ENCODE results near the gene EFCAB6.

EFCAB6 gene

GRCh38 chr22:43569111-43569510, 243.0 kb downstream of the EFCAB6 start:
- no peak for DNase-seq

GRCh38 chr22:43567691-43568324, 244.3 kb downstream of the EFCAB6 start:
- DNase-seq: no peak

DNA sequence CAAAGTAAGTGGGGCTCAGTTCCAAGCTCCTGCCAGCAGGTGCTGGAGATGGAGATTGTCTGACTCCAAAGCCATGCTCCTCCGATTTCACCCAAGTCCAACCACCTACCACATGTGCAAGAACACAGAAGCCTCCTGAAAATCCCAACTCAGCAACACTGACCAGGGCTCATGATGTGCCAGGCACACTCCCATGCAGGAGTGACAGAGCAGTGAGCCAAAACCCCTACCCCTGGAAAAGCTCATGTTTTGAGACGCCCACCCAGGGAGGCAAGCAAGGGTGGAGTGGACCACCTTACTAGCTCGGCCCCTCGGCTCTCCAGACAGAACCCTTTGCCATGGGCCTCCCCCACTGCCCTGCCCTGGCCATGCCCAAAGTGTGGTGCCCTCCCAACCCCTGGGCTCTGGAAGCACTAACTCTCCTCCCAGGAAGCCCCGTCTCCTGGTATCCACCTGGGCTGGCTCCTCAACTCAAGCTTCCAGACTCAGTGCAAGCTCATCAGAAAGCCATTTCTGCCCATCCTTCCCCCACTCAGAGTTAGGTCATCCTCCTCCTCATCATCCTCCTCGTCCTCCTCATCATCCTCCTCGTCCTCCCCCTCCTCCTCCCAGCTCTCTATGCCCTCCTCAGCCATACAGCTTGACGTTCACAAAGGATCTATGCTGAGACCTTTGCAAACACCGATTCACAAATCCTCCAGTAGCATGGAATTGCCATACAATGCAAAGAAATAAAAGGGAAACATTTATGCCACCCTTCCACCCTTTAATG, 245.4 kb downstream of the EFCAB6 start:
- DNase-seq: no peak

- DNase-seq: no peak
Measured at GRCh38 chr22:43566021-43566420, 246.1 kb downstream of the EFCAB6 start.

GRCh38 chr22:43564859-43565258, 247.2 kb downstream of the EFCAB6 start:
- no peak for DNase-seq

DNA sequence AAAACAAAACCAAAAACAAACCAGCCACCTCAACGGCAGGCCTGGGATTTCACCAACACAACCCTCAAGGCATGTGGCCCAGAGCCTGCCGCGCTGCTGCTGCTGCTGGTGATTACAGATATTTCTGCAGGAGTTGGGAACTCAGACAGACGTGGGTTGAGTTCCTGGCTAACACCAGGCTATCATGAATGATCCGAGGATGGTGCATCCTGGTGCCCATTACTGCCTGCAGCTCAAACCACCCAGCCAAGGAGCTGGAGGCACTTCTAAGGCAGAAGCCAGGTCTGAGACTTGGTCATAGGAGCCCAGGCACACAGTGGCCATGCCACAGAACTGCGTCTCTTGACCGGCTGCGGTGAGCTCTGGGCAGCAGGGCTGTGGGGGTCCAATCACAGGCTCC, 248.5 kb downstream of the EFCAB6 start:
- no peak for DNase-seq

- no peak for DNase-seq
Measured at GRCh38 chr22:43562843-43563242, 249.3 kb downstream of the EFCAB6 start.

DNA sequence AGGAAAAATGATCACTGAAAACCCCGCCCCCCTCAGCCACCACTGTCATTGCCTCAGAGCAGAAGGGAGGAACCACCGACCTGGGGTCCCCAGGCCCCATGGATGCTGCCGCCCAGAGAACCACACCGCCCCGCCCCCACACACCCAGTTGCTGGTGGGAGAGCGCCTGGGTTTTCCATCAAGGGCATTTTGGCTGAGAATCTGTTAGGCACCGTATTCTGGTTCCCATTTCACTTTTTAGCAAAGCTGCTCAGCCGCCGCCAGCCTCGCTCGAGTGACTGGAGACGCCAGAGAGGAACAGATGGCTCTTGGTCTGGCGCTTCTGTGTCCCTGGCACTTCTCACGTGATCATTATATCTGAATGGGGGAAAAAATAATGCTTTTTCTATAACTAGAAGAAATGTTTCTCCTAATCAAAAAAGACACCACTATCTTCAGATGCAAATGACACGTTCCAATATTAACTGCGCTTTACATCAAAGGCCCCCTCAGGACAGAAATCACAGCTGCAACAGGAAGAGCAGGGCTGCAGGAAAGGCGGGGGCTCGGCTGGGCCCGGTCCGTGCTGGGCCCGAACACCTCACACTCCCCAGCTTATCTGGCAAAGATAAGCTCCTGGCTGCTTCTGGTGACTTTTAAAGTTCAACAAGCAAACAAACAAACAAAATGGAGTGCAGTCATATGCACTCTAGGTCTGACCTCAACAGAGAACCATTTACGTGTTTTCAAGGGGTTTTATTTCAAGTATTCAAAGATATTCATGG, 250.5 kb downstream of the EFCAB6 start:
- no peak for DNase-seq

GRCh38 chr22:43560651-43561050, 251.5 kb downstream of the EFCAB6 start:
- DNase-seq: no peak

GRCh38 chr22:43555561-43556515, 256.3 kb downstream of the EFCAB6 start:
- DNase-seq: no peak

DNA sequence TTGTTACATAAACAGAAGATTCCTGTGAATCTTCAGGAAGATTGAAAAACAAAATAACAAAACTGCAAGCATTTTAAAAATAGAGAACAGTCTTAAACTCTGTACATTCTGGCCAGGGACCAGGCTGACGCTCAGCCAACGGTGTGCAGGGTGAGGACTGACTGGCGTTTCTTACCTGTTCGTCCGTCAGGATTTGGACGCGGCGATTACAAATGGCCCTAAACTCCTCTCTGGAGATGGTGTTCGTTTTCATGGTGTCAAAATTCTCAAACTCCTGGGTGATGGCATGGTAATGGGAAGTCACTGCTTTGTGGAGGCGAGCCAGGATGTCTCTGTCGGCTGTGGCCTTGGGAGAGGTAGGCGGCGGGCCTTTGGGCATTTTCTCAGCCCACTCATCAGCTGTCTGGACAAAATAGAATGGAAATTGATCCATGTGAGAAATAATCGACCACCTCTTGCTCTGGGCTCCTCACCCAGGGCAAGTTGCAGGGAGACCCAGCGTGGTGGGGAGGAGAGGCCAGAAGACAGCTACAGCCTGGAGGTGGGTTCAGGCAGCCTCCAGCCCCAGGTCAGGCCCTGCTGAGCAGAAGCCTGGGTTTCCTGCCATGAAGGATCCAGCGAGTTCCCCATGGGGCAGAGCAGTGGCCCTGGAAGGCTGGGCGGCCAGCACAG, 257.3 kb downstream of the EFCAB6 start:
- DNase-seq: no peak

DNA sequence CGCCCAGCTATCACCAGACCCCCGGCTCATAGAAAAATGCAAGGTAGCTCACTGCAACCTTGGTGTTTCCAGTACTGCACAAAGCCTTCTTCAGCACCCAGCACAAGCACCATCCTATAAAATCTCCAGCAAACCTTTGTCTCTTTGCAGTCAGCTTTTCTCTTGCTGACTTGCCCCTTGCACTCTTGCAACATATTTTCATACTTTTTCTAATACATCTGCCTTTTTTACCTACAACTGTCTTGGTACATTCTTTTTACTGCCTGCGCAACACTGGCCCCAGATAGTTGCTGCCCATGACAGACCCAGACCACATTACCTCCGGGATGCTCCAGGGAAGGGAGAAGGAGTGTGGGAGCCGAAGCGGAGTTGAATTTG, 257.9 kb downstream of the EFCAB6 start:
- no peak for DNase-seq

- no peak for DNase-seq
Measured at GRCh38 chr22:43553451-43554258, 258.4 kb downstream of the EFCAB6 start.

- DNase-seq: no peak
Measured at GRCh38 chr22:43550672-43551071, 261.4 kb downstream of the EFCAB6 start.

- no peak for DNase-seq
Measured at GRCh38 chr22:43550024-43550620, 262.0 kb downstream of the EFCAB6 start.

DNA sequence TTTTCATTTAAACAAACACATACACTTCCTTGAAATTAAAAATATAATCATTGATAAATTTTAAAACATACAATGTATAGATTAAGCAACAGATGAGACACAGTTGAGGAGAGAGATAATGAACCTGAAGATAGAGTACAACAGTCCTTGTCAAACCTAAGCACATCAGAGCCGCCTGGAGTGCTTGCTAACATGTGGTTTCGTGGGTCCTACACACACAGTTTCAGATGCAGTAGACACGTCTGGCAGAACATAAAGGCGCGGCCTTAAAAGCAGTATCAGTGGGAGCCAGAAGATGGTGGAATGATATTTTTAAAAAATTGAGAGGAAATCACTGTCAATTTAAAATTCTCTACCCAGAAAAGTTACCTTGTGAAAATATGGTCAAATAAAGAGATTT, 265.9 kb downstream of the EFCAB6 start:
- no peak for DNase-seq

DNA sequence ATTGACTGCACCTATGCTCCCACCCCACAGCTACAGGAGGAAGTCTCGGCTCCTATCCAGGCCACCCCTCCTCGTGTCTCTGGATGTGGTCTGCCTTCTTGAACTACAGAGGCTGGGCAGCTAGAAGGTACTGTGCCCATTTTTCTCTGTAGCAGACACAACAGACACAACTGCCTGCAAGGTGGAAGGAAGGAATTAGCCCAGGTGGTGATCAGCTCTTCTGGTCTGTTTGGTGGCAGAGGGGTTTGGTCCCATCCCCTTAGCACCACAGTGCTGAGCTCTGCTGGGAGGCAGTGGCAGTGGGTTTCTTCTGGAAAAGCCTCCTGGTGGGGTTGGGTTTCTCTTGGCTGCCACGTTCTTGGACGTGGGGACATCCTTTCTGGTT, 267.8 kb downstream of the EFCAB6 start:
- no peak for DNase-seq

DNA sequence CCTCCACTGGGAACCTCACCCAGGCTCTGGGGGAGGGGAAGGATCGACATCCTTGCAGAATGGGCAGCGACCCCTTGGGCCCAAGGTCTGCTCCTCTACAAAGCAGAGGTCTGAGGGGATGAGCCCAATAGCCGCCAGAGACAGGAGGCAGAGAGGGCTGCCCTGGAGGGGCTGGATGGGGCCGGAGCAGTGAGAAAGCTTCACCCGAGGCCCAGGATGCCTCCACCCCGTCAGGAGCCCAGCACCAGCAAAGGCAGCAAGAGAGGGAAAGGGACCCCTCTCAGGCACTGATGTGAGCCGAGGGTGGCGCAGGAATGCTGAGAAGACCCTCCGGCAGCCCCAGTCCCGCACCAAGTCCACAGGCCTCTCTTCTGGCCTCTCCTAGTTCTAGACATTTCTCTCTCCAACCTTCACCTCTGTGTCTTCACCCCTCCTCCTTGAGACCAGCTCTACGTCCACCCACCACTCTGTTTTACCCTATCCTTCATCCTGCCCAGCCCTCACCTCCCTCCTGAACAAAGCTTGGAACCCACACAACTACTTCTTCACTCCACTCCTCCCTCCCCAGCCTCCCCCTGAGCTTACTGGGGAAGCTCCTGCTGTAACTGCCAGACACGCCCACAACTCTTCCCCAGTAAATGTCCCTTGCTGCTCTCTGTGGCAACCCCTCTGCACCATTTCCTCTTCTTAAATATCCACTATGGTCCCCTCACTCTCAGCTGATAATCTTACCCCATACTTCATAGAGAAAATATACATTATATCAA, 268.4 kb downstream of the EFCAB6 start:
- no peak for DNase-seq

- no peak for DNase-seq
Measured at GRCh38 chr22:43542681-43543521, 269.2 kb downstream of the EFCAB6 start.
